Measurements from ENCODE around the gene SHD. TPM values are rescaled to one million over a fixed set of nuclear protein-coding genes. Genes with fewer than 3 reads are reported as not detected.

Gene SHD
- total and polyA plus RNA-seq, 9 of the 15 experiments (the other 6 are each of a cell fraction or from before 2014, with no cell fraction given), result 0.05 to 0.62 (median 0.15) TPM; not detected in 5

- TF ChIP-seq IRF9 (tag; IDR thresholded peaks at IDR 0.05) (no peak), CBFB (CRISPR knock-in tag; IDR thresholded peaks at IDR 0.05) (no peak), RBFOX2 (IDR thresholded peaks at IDR 0.05; ENCODE audit: low read depth, low read length) (peak; percentile 90), SMAD4 (CRISPR knock-in tag; conservative IDR thresholded peaks at IDR 0.05) (no peak), PKNOX1 (IDR thresholded peaks at IDR 0.05) (peak; percentile 79), HDAC1 (IDR thresholded peaks at IDR 0.05) (peak in 1 of 2 experiments; percentile 94; a peak in 2 of 4 replicates), ZNF75A (CRISPR knock-in tag; IDR thresholded peaks at IDR 0.05) (no peak), RBM34 (IDR thresholded peaks at IDR 0.05; ENCODE audit: borderline replicate concordance, insufficient read depth, low read length) (no peak), ZNF253 (CRISPR knock-in tag; conservative IDR thresholded peaks at IDR 0.05) (no peak), NR2C2 (CRISPR knock-in tag; IDR thresholded peaks at IDR 0.05) (peak; percentile 65; the same call in 1 of the 2 replicates), NR2C2 (tag; IDR thresholded peaks at IDR 0.05) (no peak), ZBED1 (IDR thresholded peaks at IDR 0.05) (no peak), PML (IDR thresholded peaks at IDR 0.05; ENCODE audit: low read length) (no peak), HDAC2 (IDR thresholded peaks at IDR 0.05) (peak; percentile 56; the same call in 1 of the 2 replicates), ZNF583 (CRISPR knock-in tag; IDR thresholded peaks at IDR 0.05) (no peak), TSC22D4 (tag; IDR thresholded peaks at IDR 0.05) (no peak), ZNF384 (IDR thresholded peaks at IDR 0.05; ENCODE audit: low read depth, low read length) (no peak), RBBP5 (IDR thresholded peaks at IDR 0.05; ENCODE audit: borderline replicate concordance, insufficient read depth, low read length, poor library complexity, severe bottlenecking) (peak; percentile 53), TAF1 (IDR thresholded peaks at IDR 0.05; ENCODE audit: control insufficient read depth, extremely low read depth, insufficient read depth, low read length, severe bottlenecking) (peak; percentile 74), ZZZ3 (IDR thresholded peaks at IDR 0.05) (no peak), FOXA1 (IDR thresholded peaks at IDR 0.05; ENCODE audit: borderline replicate concordance) (no peak), VEZF1 (CRISPR knock-in tag; IDR thresholded peaks at IDR 0.05) (peak; percentile 66; the same call in 1 of the 2 replicates), THAP12 (CRISPR knock-in tag; IDR thresholded peaks at IDR 0.05) (0 out of 2 replicates have a peak, but pooled peaks have one; percentile 56), GTF2F1 (IDR thresholded peaks at IDR 0.05; ENCODE audit: low read depth, low read length) (0 out of 2 replicates have a peak, but pooled peaks have one; percentile 48), DPF2 (IDR thresholded peaks at IDR 0.05) (no peak)
These were observed 49.4 kb downstream of the SHD start (continued) for GRCh38 chr19:4328243-4328990.
